Kidney tubule cell (primary cell): Measurements from ENCODE around the gene RALBP1.

Source experiments
- DNase-seq: peaks from one replicate; pipeline ENCODE4 v3.0.0-alpha.2; 2018; ENCODE audit warnings: low spot score

Gene RALBP1

DNA sequence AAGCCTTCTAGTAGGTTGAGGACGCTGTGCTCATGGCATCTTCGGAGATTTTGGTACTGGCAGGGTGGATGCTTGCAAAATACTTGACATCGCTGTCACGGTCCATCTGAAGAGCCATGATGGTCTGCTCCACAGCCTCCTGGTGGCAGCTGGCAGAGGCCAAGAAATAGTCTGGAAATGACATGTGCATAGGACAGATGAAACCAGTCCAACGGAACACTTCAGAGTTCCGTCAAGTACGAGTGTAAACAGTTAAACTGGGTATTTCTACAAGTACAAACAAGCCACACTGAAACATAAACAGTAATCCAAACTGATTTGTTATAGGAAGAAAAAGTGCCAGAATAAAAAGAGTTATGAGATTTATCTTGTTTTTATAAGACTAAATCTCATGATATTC, 72.5 kb downstream of the RALBP1 start:
- DNase-seq = no peak

DNA sequence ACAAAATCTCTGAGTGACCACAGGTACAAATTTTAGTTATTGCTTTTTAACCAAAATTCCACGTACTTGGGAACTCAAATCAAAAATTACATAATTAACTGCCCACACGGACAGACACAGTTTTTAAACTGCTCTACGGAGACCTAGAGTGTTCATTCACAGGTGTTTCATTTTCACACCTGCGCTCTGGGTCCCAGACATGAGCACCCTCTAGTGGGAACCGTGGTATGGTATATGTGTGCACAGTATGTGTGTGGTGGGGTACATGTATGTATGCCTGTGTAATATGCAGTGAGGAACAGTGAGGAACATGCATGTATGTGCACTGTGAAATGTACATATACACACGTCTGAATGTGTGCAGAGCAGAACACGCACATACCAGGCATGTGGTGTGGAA, 74.1 kb downstream of the RALBP1 start:
- no peak for DNase-seq

DNA sequence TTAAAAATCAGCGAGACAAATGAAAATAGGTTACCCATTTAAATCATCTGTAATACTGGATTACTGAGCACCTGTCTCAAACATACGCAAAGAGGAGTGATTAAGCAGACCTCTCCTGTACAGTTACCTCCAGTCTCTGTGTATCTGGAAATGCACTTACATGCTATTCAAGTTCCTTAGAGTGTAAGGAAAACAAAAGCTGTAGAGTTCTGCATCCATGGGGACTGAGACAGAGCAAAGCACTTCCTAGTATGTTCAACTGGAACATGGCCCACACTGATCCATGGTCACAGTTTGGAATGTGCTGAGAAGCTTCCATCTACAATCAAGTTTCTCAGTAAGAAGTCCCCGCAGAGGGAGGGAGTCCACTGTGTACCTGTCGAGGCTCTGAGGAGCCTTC, 75.1 kb downstream of the RALBP1 start:
- no peak for DNase-seq

- DNase-seq = no peak
Measured at GRCh38 chr18:9552191-9552590, 76.9 kb downstream of the RALBP1 start.

DNA sequence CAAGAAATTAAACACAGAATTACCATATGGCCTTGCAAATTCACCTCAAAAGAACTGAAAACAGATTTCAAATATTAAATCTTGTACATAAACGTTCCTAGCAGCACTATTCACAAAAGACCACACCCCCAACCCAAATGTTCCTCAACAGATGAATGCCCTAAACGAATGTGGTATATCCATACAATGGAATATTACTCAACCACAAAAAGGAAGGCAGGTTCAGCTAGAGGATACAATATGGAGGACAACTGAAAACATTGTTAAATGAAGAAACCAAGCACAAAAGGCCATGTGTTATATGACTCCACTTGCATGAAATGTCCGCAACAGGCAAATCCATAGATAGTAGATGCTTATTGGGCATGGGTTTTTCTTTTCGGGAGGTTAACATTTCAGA, 77.3 kb downstream of the RALBP1 start:
- no peak for DNase-seq

DNA sequence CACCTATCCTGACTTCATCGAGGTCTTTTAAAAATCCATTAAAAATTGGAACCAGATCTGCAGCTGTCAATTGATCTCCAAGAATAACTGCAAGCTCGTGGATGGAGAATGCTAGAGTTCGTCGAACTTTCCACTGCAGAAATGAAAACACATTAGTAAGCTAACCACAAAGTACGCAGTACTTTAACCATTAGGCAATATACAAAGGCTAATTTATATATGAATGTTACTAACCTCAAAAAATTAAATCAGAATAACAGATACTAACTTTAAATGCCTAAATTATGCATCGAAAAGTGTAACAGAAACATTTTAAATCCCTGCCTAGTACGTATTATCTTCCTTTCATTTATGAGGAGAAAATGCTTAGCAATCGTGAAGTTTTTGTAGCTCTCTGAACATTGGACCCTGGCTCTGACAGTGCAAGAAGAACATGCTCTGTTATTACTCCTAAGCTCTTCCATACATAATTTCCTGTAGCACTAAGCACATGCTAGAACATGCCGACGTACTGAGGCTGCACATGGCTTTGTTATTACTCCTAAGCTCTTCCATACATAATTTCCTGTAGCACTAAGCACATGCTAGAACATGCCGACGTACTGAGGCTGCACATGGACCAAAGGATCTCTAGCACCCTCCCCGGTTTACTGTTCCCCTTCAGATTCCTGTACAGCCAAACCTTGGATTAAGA, 82.1 kb downstream of the RALBP1 start:
- no peak for DNase-seq

DNA sequence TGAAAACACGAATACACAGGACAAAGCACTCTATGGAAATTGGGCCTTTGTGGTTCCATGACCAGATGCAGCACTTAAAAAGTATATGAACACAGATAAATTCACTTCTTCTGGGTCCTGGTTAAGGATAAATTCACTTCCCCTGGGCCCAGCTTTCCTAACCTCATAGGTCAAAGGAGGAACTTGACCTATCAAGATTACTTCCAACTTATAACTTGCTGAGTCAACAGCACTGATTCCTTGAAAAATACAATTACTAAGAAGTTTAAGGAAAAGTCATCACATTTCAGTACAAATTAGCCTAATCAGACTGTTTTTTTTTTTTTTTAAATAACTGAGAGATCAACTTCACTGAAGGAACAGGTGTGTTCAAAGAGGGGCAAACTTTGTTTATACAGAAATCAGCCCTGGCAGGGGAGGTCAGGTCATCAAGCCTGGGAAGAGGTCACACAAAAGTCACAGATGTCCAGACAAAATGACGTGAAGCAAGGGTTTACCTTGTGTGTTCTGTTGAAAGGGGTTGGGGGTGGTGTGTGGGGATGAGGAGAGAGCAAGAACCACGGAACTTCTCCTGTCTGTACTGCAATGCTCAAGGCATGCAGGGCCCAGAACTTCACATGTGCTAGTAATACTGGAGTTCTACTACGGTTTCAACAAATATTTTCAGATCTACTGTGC, 83.2 kb downstream of the RALBP1 start:
- no peak for DNase-seq

DNA sequence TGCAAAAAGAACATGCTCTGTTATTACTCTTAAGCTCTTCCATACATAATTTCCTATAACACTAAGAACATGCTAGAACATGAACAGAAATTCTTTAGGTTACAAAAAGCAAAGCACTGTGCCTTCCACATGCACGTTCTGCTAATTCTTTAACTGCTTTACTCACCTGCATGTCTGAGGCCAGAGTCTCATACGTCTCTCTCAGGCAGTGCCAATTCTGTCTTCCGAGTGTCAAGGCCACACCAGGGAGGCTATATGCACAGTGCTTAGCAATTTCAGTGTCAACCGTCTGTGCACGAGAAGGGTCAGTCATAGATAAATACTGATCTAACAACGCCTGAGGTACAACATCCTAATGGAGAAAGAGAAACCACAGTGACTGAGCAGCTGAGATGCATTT, 83.9 kb downstream of the RALBP1 start:
- no peak for DNase-seq

DNA sequence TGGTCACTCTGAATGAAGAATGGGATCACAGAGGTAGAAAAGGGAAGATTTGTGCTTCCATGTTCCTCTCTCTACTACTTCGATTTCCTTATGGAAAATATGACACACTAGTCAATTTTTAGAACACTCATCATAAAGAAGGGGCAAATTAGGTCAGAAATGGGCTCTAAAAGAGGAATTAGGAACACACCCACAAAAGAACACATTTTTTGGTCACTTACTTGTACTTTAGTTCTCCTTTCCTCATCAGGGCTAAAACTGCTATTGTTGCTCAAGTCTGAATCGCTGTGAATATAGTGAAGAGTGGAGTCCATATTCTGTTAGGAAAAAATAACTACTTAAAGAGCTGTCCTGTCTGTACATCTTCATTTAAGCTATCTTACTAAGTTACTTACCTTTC, 86.4 kb downstream of the RALBP1 start:
- DNase-seq = no peak

DNA sequence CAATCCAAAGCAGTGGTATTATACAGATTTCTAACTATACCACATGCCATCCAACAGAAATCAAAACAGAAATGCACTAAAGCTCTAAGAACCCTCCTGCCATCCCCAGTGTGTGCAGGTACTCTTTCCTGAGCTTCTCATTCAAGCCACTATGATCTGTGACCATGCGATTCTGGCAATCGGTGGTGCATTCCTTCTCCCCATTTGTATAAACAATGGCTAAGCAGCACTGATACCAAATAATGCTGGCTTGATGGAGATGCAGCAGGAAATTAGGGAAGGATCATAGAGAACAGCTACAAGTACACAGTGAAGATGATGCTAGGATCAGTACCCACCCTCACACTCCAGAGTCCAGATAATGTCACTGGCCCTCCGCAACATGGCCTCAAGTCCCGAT, 87.3 kb downstream of the RALBP1 start:
- DNase-seq = no peak

DNA sequence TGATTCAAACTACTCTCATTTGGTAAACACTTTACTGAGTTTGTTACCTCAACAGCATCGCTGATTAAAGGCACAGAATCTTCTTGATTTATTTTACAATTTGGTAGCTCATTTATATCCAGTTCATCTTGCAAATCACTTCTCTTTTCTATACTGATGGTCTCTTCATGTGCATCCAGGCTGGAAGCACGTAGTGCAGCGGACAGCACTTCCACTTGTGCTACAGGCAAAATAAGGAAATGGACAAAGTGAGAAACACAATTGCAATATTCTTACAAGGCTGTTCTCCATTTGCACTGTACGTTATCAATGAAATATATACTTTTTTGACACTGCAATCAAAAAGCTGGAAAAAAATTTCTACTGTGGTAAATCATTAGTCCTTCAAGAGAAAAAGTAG, 88.0 kb downstream of the RALBP1 start:
- no peak for DNase-seq

GRCh38 chr18:9565407-9565806, 90.1 kb downstream of the RALBP1 start:
- DNase-seq = no peak

DNA sequence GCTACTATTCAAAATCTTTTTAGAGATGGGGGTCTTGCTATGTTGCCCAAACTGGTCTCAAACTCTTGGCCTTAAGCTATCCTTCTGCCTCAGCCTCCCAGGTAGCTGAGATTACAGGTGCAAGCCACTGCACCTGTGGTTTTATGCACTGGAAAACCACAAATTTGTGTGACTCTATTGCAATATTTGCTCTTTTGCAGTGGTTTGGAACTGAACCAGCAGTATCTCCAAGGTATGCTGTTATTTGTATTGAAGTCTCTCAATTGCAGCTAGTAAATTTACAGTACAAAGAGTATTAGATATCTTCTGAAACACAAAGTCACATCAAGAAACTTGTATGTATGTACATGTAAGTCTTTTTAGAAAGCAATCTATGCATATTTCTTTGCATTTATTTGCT, 92.9 kb downstream of the RALBP1 start:
- DNase-seq = no peak

- DNase-seq = no peak
Measured at GRCh38 chr18:9569178-9569577, 93.9 kb downstream of the RALBP1 start.

DNA sequence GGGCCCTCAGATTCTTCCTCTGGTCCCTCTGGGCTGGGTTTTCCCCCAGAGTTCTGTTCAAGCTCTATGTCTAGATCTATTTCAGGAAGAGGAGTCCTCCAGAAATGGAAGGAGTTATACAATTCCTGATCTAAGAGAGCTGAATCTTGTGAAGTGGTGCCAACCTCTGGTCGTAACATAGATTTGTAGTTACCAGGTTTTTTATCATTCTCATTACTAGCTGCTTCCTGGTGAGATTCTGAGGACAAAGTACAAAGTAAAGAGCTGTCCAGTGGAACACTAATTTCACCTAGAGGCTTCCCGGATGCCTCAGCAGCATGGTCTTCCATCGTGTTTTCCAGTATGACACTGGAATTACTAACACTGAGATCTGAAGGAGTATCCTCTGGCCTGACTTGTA, 94.9 kb downstream of the RALBP1 start:
- no peak for DNase-seq

DNA sequence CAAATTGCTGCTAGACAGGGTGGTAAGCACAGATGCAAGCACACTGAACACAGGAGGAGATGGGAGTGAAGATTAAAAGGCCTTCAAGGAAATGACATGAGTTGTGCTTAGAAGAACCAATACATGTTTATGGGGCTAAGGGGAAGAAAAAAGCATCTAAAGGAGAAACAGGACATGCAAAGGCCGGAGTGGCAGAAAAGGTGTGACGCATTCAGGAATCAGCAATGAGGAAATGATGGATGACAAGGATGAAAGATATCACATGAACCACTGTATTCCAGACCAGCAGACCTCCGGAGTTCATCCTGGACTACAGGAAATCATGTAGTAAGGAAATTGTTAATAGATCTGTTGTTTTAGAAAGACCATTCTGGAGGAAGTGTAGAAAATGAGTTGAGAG, 96.2 kb downstream of the RALBP1 start:
- no peak for DNase-seq

DNA sequence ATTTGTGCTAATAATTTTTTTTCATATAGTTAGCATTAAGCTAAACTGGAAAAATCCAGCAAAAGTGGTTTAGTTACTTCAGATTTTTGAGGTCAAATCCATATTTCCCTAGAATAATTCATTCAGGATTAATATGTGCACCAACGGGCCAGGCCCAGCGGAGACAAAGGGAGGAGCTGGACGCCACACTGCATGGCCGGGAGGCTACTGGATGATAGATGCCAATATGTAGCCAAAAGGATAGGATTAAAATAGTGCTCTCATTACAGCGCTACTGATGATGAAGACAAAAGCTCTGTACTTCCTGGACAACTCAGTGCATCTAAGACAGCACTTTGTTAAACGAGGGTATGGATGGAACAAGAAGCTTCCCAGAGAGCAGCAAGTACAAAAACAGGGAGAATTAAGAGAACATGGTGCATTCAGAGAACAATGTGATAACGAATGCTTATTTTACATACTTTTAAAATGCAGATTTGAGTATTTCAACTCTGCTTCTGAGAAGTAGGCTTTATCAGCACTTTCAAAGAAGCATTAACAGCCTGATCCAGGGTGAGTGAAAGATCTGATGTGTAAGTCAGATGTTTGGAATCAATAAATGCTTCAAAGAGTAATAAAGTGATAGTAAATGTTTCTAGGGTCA, 99.3 kb downstream of the RALBP1 start:
- no peak for DNase-seq

GRCh38 chr18:9575558-9575957, 100.2 kb downstream of the RALBP1 start:
- peak; percentile 90 for DNase-seq

- DNase-seq = no peak
Measured at GRCh38 chr18:9577361-9577760, 102.0 kb downstream of the RALBP1 start.

DNA sequence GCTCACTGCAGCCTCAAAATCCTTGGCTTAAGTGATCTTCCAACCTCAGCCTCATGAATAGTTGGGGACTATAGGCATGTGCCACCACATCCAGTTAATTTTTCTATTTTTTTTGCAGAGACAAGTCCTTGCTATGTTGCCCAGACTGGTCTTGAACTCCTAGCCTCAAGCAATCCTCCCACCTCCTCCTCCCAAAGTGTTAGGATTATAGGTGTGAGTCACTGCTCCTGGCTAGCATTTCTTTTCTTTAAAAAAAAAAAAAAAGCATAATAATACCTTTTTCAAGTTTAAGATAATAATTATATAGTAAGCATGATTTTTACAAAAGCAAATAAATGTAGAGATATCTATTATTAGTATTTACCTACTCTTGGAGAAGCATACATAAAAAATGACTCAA, 103.0 kb downstream of the RALBP1 start:
- no peak for DNase-seq

GRCh38 chr18:9581667-9582066, 106.4 kb downstream of the RALBP1 start:
- no peak for DNase-seq

GRCh38 chr18:9586814-9587213, 111.5 kb downstream of the RALBP1 start:
- no peak for DNase-seq
